Gastrocnemius medialis (tissue), 4 donors: Measurements from ENCODE around the gene PIEZO1. TPM values are rescaled to one million over a fixed set of nuclear protein-coding genes. Genes with fewer than 3 reads are reported as not detected.

Experiments used
- ATAC-seq, 2 donors: fragments of 150-250 bp; one replicate each; pipeline ENCODE4 v1.9.1; 2016
- DNase-seq, 2 donors: peaks; one replicate each; pipeline ENCODE4 v3.0.0-alpha.2; 2019
- H3K27ac ChIP-seq, 4 donors: fragments of 200-600 bp; sonication (generic); 1 replicate in 1 of 4; 2 replicates in 3 of 4; pipeline ENCODE4 v1.5.1; 2016 to 2018; ENCODE audit warnings: mild to moderate bottlenecking in 2 of 4, moderate library complexity in 1 of 4
- H3K27me3 ChIP-seq, 3 donors: fragments of 200-600 bp; sonication (generic) in 2 of 3; 1 replicate in 1 of 3; 2 replicates in 2 of 3; pipeline versions ENCODE4 v1.5.1 to v1.6.0; 2016 to 2019; ENCODE audit warnings: mild to moderate bottlenecking in 1 of 3, moderate library complexity in 1 of 3
- H3K36me3 ChIP-seq, 2 donors: fragments of 200-600 bp; sonication (generic) in 1 of 2; one replicate each; pipeline ENCODE4 v1.5.1; 2017 to 2018
- H3K4me1 ChIP-seq, 2 donors: fragments of 200-600 bp; sonication (generic) in 1 of 2; one replicate each; pipeline ENCODE4 v1.5.1; 2016 to 2017; ENCODE audit warnings: mild to moderate bottlenecking in 2 of 2
- H3K4me3 ChIP-seq, 4 donors: fragments of 200-600 bp; sonication (generic) in 3 of 4; 1 replicate in 1 of 4; 2 replicates in 3 of 4; pipeline ENCODE4 v1.5.1; 2016 to 2019; ENCODE audit warnings: mild to moderate bottlenecking in 2 of 4
- H3K9me3 ChIP-seq, 3 donors: fragments of 200-600 bp; sonication (generic) in 2 of 3; 1 replicate in 1 of 3; 2 replicates in 2 of 3; pipeline ENCODE4 v1.5.1; 2016 to 2019
- CTCF ChIP-seq, 5 experiments: fragments of 450-650 bp in 3 of 5; fragments of 200-600 bp in 2 of 5; sonication (generic) in 2 of 5; IDR thresholded peaks in 4 of 5; conservative IDR thresholded peaks in 1 of 5; 1 replicate in 4 of 5; 2 replicates in 1 of 5; pipeline ENCODE4 v1.5.1; 2016 to 2019; ENCODE audit warnings: antibody characterized with exemption in 5 of 5, mild to moderate bottlenecking in 3 of 5, moderate library complexity in 3 of 5
- POLR2A ChIP-seq, 2 donors: fragments of 450-650 bp; IDR thresholded peaks; one replicate each; pipeline ENCODE4 v1.6.1; 2017; ENCODE audit warnings: antibody characterized with exemption in 2 of 2, mild to moderate bottlenecking in 2 of 2, moderate library complexity in 2 of 2
- in situ Hi-C, 4 donors: fragments of 200-750 bp; cut with MboI; loops; one replicate each; pipeline versions ENCODE4 v1.15.0 to v1.8.0; 2017; ENCODE audit warnings: low sequenced_read_pairs in 4 of 4
- intact Hi-C: fragments of 100-400 bp; cut with DNase I; formaldehyde crosslinking; loops from one replicate; pipeline ENCODE4 v1.15.1; 2023; ENCODE audit warnings: low total_unique reads
- total RNA-seq, 4 donors: library from RNA; depleted of rRNA; stranded (reverse); fragments of >200 nt; gene quantifications; one replicate each; pipeline versions ENCODE4 v1.1.0 to v1.2.3, GENCODE V29; 2016

Gene PIEZO1
- total RNA-seq, 4 donors from 2014 or later, result 9.0 to 37.0 (median 16.5) TPM

DNA sequence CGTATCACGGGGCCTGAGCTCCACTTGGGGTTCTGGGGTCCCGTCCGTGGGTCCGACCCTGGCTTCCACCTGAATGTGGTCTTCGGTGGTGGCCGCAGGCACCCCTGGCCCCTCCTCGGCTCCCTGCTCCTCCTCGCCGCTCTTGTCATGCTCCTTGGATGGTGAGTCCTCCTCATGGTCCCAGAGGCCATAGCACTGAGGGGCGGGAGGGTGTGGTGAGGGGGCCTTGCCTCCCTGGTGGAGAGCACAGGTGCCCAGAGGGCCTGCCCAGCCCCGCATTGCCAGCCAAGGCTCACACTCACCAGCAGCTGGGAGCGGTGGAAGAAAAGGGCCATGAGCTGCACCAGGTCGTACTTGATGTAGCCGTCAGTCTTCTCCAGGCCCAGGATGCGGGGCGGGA lies 63.8 kb downstream of the PIEZO1 start:
- Histone ChIP-seq H3K36me3 (peaks cover 0 to 18% of the 10 kb centered on the region in 2 donors), H3K9me3 (no peaks in the 10 kb centered on the region), H3K27ac (no peak overlapping the region), H3K27me3 (no peaks in the 10 kb centered on the region), H3K4me3 (no peak overlapping the region), H3K4me1 (no peaks in the 10 kb centered on the region)
- ATAC-seq (no peak), DNase-seq (no peak)
- intact Hi-C loops (no loop called here), in situ Hi-C loops (no loop called here)
- TF ChIP-seq CTCF (IDR thresholded peaks at IDR 0.05 in 4 of 5, conservative IDR thresholded peaks at IDR 0.05 in 1 of 5) (no peak), POLR2A (IDR thresholded peaks at IDR 0.05) (no peak)

GRCh38 chr16:88720396-88720970 lies 64.5 kb downstream of the PIEZO1 start:
- in situ Hi-C loops (no loop called here), intact Hi-C loops (no loop called here)
- Histone ChIP-seq H3K4me3 (no peak overlapping the region), H3K4me1 (no peaks in the 10 kb centered on the region), H3K27me3 (no peaks in the 10 kb centered on the region), H3K9me3 (no peaks in the 10 kb centered on the region), H3K27ac (no peak overlapping the region), H3K36me3 (peaks cover 0 to 26% of the 10 kb centered on the region in 2 donors)
- no peak for TF ChIP-seq CTCF (IDR thresholded peaks at IDR 0.05 in 4 of 5, conservative IDR thresholded peaks at IDR 0.05 in 1 of 5)
- no peak for DNase-seq
- ATAC-seq, result no peak

DNA sequence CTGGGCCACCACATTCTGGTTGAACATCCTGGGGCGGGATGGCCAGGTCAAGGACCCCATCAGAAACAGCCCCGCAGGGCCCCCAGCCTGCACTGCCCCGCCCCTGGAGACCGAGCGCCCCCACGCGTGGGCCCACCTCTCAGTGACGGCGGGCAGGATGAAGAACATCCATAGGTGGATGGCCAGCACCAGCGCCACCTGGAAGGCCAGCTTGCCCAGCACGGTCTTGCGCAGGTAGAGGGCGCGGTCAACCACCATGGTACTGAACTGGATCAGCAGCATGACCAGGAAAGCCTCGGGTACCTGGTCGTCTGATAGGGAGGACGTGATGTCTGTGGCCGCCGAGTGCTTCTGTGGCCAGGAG lies 65.1 kb downstream of the PIEZO1 start:
- TF ChIP-seq CTCF (IDR thresholded peaks at IDR 0.05 in 4 of 5, conservative IDR thresholded peaks at IDR 0.05 in 1 of 5) (no peak), POLR2A (IDR thresholded peaks at IDR 0.05) (no peak)
- in situ Hi-C loops (no loop called here), intact Hi-C loops (no loop called here)
- Histone ChIP-seq H3K27me3 (no peaks in the 10 kb centered on the region), H3K27ac (no peak overlapping the region), H3K9me3 (no peaks in the 10 kb centered on the region), H3K4me3 (no peak overlapping the region), H3K4me1 (no peaks in the 10 kb centered on the region), H3K36me3 (peaks cover 0 to 31% of the 10 kb centered on the region in 2 donors)
- DNase-seq (no peak), ATAC-seq (no peak)

- in situ Hi-C loops (no loop called here), intact Hi-C loops (no loop called here)
- Histone ChIP-seq H3K9me3 (no peaks in the 10 kb centered on the region), H3K36me3 (peaks cover 0 to 36% of the 10 kb centered on the region in 2 donors), H3K4me1 (no peaks in the 10 kb centered on the region), H3K27me3 (no peaks in the 10 kb centered on the region), H3K27ac (no peak overlapping the region), H3K4me3 (no peak overlapping the region)
- ATAC-seq (no peak), DNase-seq (no peak)
- TF ChIP-seq CTCF (IDR thresholded peaks at IDR 0.05 in 4 of 5, conservative IDR thresholded peaks at IDR 0.05 in 1 of 5) (no peak), POLR2A (IDR thresholded peaks at IDR 0.05) (no peak)
Observed at GRCh38 chr16:88719267-88719932, 65.6 kb downstream of the PIEZO1 start.
